Mesodermal cell (in vitro differentiated cells): ENCODE results near the gene ONECUT1.

ENCODE experiments used
- H3K27ac ChIP-seq: 2 replicates; pipeline ENCODE4 v1.7.0; 2013; ENCODE audit warnings: mild to moderate bottlenecking, low read depth, low read length, moderate library complexity; ENCODE audit not compliant: severe bottlenecking
- H3K36me3 ChIP-seq: 2 replicates; pipeline ENCODE4 v1.7.1; 2013; ENCODE audit warnings: mild to moderate bottlenecking, low read length, moderate library complexity; ENCODE audit not compliant: control insufficient read depth, insufficient read depth
- H3K4me1 ChIP-seq: one replicate; pipeline ENCODE4 v1.7.1; 2013; ENCODE audit warnings: mild to moderate bottlenecking, low read length; ENCODE audit not compliant: insufficient read depth, control insufficient read depth, poor library complexity, severe bottlenecking
- H3K4me3 ChIP-seq: 2 replicates; pipeline ENCODE4 v1.7.0; 2013; ENCODE audit warnings: low read length, control low read depth, mild to moderate bottlenecking; ENCODE audit not compliant: insufficient read depth, poor library complexity, severe bottlenecking; ENCODE audit errors: extremely low read depth
- H3K9me3 ChIP-seq: 2 replicates; pipeline ENCODE4 v1.7.1; 2013; ENCODE audit warnings: mild to moderate bottlenecking, low read length, moderate library complexity; ENCODE audit not compliant: control insufficient read depth
- WGBS, 2 experiments: methylation state at CpG; one replicate each; pipeline ENCODE4 v1.1.5; 2013; ENCODE audit warnings: missing lambda C conversion rate in 2 of 2; ENCODE audit not compliant: insufficient coverage in 2 of 2; 5-methylcytosine and 5-hydroxymethylcytosine counted together

The ONECUT1 gene

GRCh38 chr15:52745326-52746161 lies 44.6 kb downstream of the ONECUT1 start:
- Histone ChIP-seq H3K36me3 (no peaks in the 10 kb centered on the region), H3K4me3 (no peak overlapping the region), H3K27ac (no peak overlapping the region), H3K9me3 (no peaks in the 10 kb centered on the region), H3K4me1 (no peaks in the 10 kb centered on the region)
- 57 to 71% methylated on average over 9 of the region's 12 CpGs for WGBS, 2 experiments

GRCh38 chr15:52738311-52738710 lies 51.8 kb downstream of the ONECUT1 start:
- no peak overlapping the region for H3K4me3 ChIP-seq
- no peaks in the 10 kb centered on the region for H3K9me3 ChIP-seq
- WGBS, 2 experiments, result 77 to 94% methylated on average over 4 of the region's 4 CpGs
- peaks cover 10% of the 10 kb centered on the region for H3K4me1 ChIP-seq
- H3K27ac ChIP-seq, result no peak overlapping the region
- H3K36me3 ChIP-seq, result no peaks in the 10 kb centered on the region

- Histone ChIP-seq H3K4me1 (peaks cover 13% of the 10 kb centered on the region), H3K36me3 (no peaks in the 10 kb centered on the region), H3K9me3 (no peaks in the 10 kb centered on the region), H3K4me3 (no peak overlapping the region), H3K27ac (no peak overlapping the region)
- 100% methylated on average over 1 to 2 of the region's 3 CpGs for WGBS, 2 experiments
These were observed 52.4 kb downstream of the ONECUT1 start for GRCh38 chr15:52737720-52738119.

GRCh38 chr15:52735231-52736089 lies 54.7 kb downstream of the ONECUT1 start:
- 50% methylated on average over 1 of the region's 4 CpGs; no CpG with 5 or more reads in 1 of the 2 experiments for WGBS, 2 experiments
- Histone ChIP-seq H3K4me1 (peaks cover 13% of the 10 kb centered on the region), H3K27ac (no peak overlapping the region), H3K36me3 (no peaks in the 10 kb centered on the region), H3K4me3 (no peak overlapping the region), H3K9me3 (no peaks in the 10 kb centered on the region)

- Histone ChIP-seq H3K4me3 (no peak overlapping the region), H3K27ac (peak overlapping the region; percentile 32), H3K9me3 (no peaks in the 10 kb centered on the region), H3K4me1 (peaks cover 16% of the 10 kb centered on the region), H3K36me3 (no peaks in the 10 kb centered on the region)
- 75 to 92% methylated on average over 1 to 3 of the region's 3 CpGs for WGBS, 2 experiments
These were observed 55.8 kb downstream of the ONECUT1 start for GRCh38 chr15:52734329-52734728.

- H3K4me3 ChIP-seq, result no peak overlapping the region
- WGBS, 2 experiments, result 100% methylated on average over 1 of the region's 1 CpG
- H3K4me1 ChIP-seq, result peaks cover 16% of the 10 kb centered on the region
- no peaks in the 10 kb centered on the region for H3K36me3 ChIP-seq
- no peaks in the 10 kb centered on the region for H3K9me3 ChIP-seq
- peak overlapping the region; percentile 32 for H3K27ac ChIP-seq
These were observed 56.4 kb downstream of the ONECUT1 start for GRCh38 chr15:52733696-52734255.

- Histone ChIP-seq H3K27ac (no peak overlapping the region), H3K4me3 (no peak overlapping the region), H3K36me3 (no peaks in the 10 kb centered on the region), H3K4me1 (peaks cover 16% of the 10 kb centered on the region), H3K9me3 (no peaks in the 10 kb centered on the region)
These were observed 57.0 kb downstream of the ONECUT1 start for GRCh38 chr15:52733088-52733487.

- Histone ChIP-seq H3K9me3 (no peaks in the 10 kb centered on the region), H3K36me3 (no peaks in the 10 kb centered on the region), H3K27ac (no peak overlapping the region), H3K4me1 (peaks cover 16% of the 10 kb centered on the region), H3K4me3 (no peak overlapping the region)
- WGBS, 2 experiments, result 100% methylated on average over 1 of the region's 3 CpGs; no CpG with 5 or more reads in 1 of the 2 experiments
These were observed 57.6 kb downstream of the ONECUT1 start for GRCh38 chr15:52732551-52732950.

- peaks cover 16% of the 10 kb centered on the region for H3K4me1 ChIP-seq
- WGBS, 2 experiments, result 100% methylated on average over 1 of the region's 2 CpGs
These were observed 58.2 kb downstream of the ONECUT1 start for GRCh38 chr15:52731732-52732470.

GRCh38 chr15:52731004-52731403 lies 59.1 kb downstream of the ONECUT1 start:
- Histone ChIP-seq H3K4me1 (peaks cover 16% of the 10 kb centered on the region), H3K4me3 (no peak overlapping the region), H3K36me3 (no peaks in the 10 kb centered on the region), H3K27ac (no peak overlapping the region), H3K9me3 (no peaks in the 10 kb centered on the region)
- WGBS, 2 experiments, result 40 to 79% methylated on average over 1 to 3 of the region's 3 CpGs

More at GRCh38 chr15:52731732-52732470, 58.2 kb downstream of the ONECUT1 start:
- no peaks in the 10 kb centered on the region for H3K36me3 ChIP-seq
- H3K27ac ChIP-seq, result no peak overlapping the region
- H3K9me3 ChIP-seq, result no peaks in the 10 kb centered on the region
- no peak overlapping the region for H3K4me3 ChIP-seq
